Frontal cortex (tissue), 4 donors: ENCODE results near the gene PIK3R3. TPM values are rescaled to one million over a fixed set of nuclear protein-coding genes. Genes with fewer than 3 reads are reported as not detected.
"Not testable (repeated sequence)": the region's sequence is repeated elsewhere in the genome, so short reads cannot be mapped to it uniquely, and the experiment has no call there.

Experiments used
- DNase-seq, 2 donors: peaks; one replicate each; pipeline ENCODE4 v3.0.0; 2012; ENCODE audit warnings: low spot score in 2 of 2
- FAIRE-seq: peaks from 2 replicates; lab custom pipeline; 2012; peaks lifted over from hg19 to GRCh38; lab: Jason Lieb, UNC
- total RNA-seq: library from RNA; depleted of rRNA; stranded (reverse); fragments of >200 nt; gene quantifications from one replicate; pipeline ENCODE4 v1.2.3, GENCODE V29; 2014
- donor health status: control.
- donor health status: control.
- donor health status: control.

Gene PIK3R3
- total RNA-seq, 1 donor from 2014 or later, result 33.4 TPM

- no peak for DNase-seq
- FAIRE-seq, result no peak
Observed at GRCh38 chr1:46114925-46115603, 17.4 kb downstream of the PIK3R3 start.

- DNase-seq (no peak), FAIRE-seq (no peak)
Observed at GRCh38 chr1:46113948-46114347, 18.5 kb downstream of the PIK3R3 start.

- DNase-seq, result no peak
- FAIRE-seq, result no peak
Observed at GRCh38 chr1:46112108-46112507, 20.3 kb downstream of the PIK3R3 start.

- no peak for DNase-seq
- no peak for FAIRE-seq
Observed at GRCh38 chr1:46110521-46110920, 21.9 kb downstream of the PIK3R3 start.

- DNase-seq (no peak), FAIRE-seq (no peak)
Observed at GRCh38 chr1:46102769-46103476, 29.5 kb downstream of the PIK3R3 start.

GRCh38 chr1:46099215-46099614 lies 33.2 kb downstream of the PIK3R3 start:
- DNase-seq, result no peak
- no peak for FAIRE-seq

GRCh38 chr1:46098027-46098712 lies 34.3 kb downstream of the PIK3R3 start:
- DNase-seq (no peak), FAIRE-seq (no peak)

GRCh38 chr1:46097149-46097472 lies 35.3 kb downstream of the PIK3R3 start:
- FAIRE-seq, result no peak

GRCh38 chr1:46096269-46097148 lies 35.9 kb downstream of the PIK3R3 start:
- DNase-seq, result no peak
- FAIRE-seq, result no peak

More at GRCh38 chr1:46097149-46097472, 35.3 kb downstream of the PIK3R3 start:
- no peak for DNase-seq

GRCh38 chr1:46095110-46095509 lies 37.3 kb downstream of the PIK3R3 start:
- not testable (repeated sequence) for FAIRE-seq, DNase-seq

- FAIRE-seq, result no peak
- DNase-seq, result peak in 1 of 2 donors; percentile 10
Observed at GRCh38 chr1:46094471-46095005, 37.9 kb downstream of the PIK3R3 start.

GRCh38 chr1:46093832-46094231 lies 38.6 kb downstream of the PIK3R3 start:
- FAIRE-seq, result not testable (repeated sequence)

GRCh38 chr1:46087891-46088290 lies 44.5 kb downstream of the PIK3R3 start:
- no peak for DNase-seq
- no peak for FAIRE-seq

More at GRCh38 chr1:46093832-46094231, 38.6 kb downstream of the PIK3R3 start:
- DNase-seq, result not testable (repeated sequence)

GRCh38 chr1:46086576-46086975 lies 45.9 kb downstream of the PIK3R3 start:
- FAIRE-seq (no peak), DNase-seq (no peak)

- FAIRE-seq, result no peak
- no peak for DNase-seq
Observed at GRCh38 chr1:46084553-46085451, 47.6 kb downstream of the PIK3R3 start.

GRCh38 chr1:46083579-46083978 lies 48.9 kb downstream of the PIK3R3 start:
- DNase-seq (no peak), FAIRE-seq (no peak)

GRCh38 chr1:46081619-46082018 lies 50.8 kb downstream of the PIK3R3 start:
- FAIRE-seq, result no peak
- no peak for DNase-seq

GRCh38 chr1:46081206-46081605 lies 51.2 kb downstream of the PIK3R3 start:
- DNase-seq (no peak), FAIRE-seq (no peak)

- no peak for FAIRE-seq
Observed at GRCh38 chr1:46080257-46080656, 52.2 kb downstream of the PIK3R3 start.

More at GRCh38 chr1:46080257-46080656, 52.2 kb downstream of the PIK3R3 start:
- DNase-seq, result no peak
